ENCODE measurements around the gene RAB26.

DNA sequence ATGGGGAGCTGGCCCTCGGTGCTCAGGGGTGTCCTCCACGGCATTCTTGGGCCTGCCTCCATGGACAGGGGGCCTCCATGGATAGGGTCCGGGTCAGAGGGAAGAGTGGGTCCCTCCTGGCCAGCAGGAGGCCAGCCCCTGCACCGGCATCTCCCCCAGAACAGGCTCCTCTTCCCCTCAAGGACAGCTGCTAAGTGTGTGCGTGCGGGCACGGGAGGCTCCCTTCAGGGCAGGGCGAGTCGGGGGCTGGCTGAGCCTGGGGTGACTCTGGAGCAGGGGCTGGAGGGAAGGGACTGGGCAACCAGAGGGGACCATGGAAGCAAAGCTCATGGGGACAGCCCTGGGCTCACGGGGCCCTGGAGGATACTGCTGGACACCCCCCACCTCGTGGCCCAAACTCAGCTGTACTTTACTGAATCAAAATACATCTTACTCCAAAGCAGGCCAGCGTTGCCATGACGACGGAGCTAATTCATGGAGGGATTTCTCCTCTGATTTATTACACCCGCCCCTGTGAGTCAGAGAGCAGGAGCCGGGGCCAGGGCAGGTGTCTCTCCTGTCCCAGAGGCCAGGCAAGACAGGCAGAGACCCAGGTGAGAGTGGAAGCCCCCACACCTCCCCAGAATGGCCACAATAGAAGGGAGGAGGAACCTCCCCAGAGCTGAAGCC is 45.9 kb downstream of the RAB26 start:
- TF ChIP-seq CTCF (IDR thresholded peaks at IDR 0.05) (no peak), POLR2A (IDR thresholded peaks at IDR 0.05) (no peak), POLR2AphosphoS5 (IDR thresholded peaks at IDR 0.05) (no peak)
